Stimulated activated CD4-positive, alpha-beta T cell treated with anti-CD3 and anti-CD28 coated beads, Interleukin-1b, Interleukin-23, amount 100 ng/mL, for 1 hour (primary cell): ENCODE results near the gene HID1.
A peak's percentile ranks its signal among the peaks of the same experiment; 100 is the strongest.
"Not testable (repeated sequence)": the region's sequence is repeated elsewhere in the genome, so short reads cannot be mapped to it uniquely, and the experiment has no call there.

Source experiments
- DNase-seq, 2 donors: peaks; one replicate each; pipeline ENCODE4 v3.0.0-alpha.2; 2020; ENCODE audit warnings: low read depth in 2 of 2

HID1 gene, protein sequence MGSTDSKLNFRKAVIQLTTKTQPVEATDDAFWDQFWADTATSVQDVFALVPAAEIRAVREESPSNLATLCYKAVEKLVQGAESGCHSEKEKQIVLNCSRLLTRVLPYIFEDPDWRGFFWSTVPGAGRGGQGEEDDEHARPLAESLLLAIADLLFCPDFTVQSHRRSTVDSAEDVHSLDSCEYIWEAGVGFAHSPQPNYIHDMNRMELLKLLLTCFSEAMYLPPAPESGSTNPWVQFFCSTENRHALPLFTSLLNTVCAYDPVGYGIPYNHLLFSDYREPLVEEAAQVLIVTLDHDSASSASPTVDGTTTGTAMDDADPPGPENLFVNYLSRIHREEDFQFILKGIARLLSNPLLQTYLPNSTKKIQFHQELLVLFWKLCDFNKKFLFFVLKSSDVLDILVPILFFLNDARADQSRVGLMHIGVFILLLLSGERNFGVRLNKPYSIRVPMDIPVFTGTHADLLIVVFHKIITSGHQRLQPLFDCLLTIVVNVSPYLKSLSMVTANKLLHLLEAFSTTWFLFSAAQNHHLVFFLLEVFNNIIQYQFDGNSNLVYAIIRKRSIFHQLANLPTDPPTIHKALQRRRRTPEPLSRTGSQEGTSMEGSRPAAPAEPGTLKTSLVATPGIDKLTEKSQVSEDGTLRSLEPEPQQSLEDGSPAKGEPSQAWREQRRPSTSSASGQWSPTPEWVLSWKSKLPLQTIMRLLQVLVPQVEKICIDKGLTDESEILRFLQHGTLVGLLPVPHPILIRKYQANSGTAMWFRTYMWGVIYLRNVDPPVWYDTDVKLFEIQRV

DNA sequence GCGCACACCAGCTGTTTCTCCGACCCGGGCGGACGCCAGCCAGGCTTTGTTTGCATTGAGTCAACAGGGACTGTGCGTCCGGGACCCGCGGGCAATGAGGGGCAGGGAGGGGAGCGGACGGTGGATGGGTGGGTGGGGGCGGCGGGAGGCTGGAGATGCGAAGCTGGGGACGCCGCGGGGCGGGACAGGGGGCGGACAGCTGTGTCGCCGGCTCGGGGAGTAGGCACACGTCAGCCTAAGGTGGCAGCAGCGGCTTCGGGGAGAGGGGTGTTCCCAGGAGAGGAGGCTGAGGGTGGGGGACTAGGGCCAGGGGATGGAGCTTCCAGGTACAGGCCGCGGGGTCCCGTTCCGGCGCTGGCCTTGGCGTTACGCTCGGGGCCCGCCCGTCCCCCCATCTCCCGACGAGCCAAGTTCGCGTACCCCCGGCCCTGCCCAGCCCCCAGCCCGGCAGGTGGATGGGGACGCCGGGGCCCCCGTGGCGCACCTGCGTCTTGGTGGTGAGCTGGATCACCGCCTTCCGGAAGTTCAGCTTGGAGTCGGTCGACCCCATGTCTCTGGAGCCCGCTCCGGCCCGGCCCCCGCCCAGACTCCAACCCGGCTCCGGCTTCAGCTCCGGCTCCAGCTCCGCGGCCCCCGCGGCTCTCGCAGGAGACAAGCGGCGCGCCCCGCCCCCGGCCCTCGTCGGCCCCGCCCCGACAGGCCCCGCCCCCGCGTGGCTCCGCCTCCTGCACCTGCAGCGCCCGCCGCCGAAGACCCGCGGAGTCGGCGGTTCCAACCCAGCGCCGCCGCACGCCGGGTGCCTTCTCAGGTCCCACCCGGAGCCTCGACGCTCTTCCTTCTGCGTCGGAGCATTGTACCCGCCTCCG lies at the start of gene HID1:
TSS of gene HID1 (minus strand) at position 653 of the 866 bp plus-strand sequence. CDS start at position 550, 103 bp downstream.
- DNase-seq = peak; percentile 72 to 78

DNA sequence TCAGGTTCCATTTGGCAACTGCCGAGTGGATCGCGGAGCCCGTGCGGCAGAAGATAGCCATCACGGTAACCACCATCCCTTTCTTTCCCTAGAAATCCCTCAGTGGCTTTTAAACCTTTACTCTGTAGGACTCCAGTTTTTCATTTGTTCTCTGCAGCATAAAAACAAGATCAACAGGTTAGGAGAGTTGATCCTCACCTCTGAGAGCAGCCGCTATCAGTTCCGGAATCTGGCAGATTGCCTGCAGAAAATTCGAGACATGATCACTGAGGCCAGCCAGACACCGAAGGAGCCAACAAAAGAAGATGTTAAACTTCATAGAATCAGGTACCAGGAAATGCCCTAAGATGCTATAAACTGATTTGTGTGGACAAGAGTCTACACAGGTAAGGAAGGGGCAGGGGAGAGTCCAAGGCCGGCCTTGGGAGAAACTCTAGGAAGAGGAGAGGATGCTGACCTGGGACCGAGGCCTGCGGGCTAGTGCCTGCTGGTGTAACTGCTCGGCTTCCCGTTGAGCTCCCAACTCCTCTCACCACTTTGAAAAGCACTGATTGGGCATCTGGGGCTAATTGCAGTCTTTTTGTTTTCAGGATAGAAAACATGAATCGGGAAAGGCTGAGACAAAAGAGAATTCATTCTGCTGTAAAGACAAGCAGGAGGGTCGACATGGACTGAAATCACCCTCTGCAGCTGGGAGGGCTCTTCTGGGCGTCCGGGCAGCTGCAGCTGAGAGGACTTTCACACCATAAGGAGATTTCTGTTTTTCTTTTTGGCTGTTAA lies 48.0 kb upstream of the HID1 start:
- no peak for DNase-seq

DNA sequence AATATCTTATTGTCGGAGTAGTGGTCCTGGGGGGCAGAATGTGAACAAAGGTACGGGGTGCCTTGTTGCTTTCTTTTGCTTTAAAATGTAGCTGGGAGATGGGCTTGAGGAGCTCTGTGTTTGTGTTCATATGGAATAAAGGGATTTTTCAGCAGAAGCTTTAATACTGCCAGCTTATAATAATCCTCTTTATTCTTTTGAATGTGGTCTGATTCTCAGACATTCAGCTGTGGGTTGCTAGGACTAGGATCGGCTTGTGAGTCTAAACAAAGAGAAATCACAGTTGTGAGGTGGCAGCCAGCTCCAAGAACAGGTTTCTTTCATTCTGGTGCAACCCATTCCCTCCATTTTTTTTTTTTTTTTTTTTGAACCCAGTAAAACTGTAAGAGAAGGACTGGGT lies 47.2 kb upstream of the HID1 start:
- no peak for DNase-seq

DNA sequence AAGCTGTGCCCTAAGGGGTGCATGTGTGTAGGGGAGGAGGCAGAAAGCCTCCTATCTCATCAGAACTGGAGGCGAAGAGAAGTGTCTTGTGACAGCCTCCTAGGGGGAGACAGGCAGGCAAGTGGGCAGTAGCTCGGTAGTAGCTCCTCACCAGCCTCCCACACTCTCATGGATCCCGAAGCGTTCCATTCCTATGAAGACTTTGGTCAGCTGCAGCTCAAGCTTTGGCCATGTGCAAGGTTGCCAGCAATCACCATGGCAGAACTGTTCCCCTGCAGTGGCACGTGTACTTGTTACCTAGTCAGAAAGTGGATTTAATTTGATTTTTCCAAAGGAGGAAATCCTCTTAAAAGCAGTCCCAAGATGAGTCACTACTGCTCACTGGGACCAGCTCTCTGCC lies 46.6 kb upstream of the HID1 start:
- no peak for DNase-seq

DNA sequence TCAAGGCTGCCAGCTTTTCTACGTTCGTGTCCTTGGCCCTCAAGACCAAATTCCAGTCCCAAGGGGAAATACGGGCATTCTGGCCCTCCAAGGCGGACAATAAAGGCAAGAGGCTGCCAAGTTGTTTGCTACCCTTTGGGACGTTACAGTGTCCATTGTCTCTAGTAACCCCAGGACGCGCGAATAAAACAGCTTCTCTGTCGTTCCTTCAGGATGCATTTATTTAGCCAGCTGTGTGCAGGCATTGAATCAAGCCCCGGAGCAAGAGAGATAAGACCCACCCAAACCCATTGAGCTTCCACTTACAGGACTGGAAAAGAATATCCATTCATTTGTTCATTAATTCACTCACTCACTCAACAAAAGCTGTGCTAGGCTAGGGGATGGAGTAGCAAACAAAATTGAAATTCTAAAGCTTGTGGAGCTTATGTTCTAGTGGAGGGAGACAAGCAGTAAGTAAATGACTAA lies 40.6 kb upstream of the HID1 start:
- DNase-seq = no peak

DNA sequence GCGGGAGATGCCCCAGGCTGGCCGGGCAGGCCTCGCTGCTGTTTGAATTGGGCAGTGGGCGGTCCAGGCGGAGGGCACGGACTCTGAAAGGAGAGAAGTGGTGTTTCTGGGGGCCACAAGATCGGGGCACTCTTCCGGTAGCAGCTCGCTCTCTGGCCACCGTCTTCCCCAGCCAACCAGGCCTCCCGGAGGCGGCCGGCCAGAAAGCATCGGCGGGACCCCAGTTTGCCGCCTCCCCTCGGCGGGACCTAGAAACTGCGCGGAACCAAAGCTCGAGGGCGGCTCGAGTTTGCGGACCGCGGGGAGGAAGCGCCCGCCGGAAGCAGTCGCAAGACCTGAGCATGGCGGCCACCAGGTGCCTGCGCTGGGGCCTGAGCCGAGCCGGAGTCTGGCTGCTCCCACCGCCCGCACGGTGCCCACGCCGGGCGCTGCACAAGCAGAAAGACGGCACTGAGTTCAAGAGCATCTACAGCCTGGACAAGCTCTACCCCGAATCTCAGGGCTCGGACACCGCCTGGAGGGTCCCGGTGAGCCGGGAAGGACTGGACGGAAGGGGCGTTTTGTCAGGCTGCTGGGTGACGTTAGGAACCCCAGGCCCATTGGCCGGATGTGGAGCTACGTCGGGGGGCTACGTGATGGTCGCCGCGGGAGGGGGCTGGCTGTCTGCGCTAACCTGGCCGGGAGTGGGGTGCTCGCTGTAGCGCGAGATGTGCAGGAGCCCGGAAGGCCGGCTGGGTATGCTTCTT lies 40.0 kb upstream of the HID1 start, which contains the start of gene MRPL58:
TSS of gene MRPL58 (plus strand) at position 325 of the 746 bp plus-strand sequence. CDS start at position 342, 17 bp downstream.
- DNase-seq = peak; percentile 45 to 58

DNA sequence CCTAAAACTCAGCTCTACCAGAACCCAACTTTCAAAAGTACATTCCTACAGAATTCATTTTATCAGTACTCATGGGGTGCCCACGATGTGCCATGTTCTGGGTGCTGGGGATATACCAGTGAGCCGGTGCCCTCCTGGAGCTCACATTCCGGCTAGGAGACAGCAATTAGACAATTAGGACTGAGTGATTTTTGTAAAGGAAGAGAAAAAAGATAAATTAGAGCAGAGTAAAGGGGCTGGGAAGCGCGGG lies 39.5 kb upstream of the HID1 start:
- DNase-seq = no peak

DNA sequence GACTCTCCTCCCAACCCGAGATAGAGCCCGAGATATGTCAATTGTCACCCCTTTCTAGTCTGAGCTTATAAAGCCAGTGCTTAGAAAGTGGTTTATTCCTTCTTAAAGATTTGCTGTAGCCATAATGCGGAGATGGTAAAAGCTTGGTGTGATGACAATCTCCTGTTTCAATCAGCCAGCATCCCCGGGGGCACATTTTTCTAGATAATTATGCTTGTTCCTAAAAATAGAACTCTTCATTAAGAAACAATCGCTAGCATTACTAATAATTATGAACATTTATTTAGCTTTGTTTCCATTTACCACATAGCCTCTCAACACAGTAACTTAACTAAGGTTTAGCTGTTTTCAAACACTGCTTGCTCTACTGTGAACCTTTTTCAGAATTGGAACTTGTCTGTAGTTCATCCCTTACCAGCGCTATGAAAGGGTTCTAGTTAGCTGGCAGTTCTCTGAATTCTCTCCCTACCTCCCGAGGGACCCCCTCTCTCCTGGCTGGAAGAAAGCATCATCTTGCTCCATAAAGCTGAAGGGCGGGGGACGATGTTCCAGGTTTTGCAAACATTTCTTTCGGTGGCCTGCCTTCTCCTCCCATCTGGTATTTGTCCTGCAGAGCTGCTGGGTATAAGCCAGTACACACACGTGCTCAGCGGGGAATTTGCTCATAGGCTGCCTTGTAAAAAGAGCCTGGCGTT lies 39.0 kb upstream of the HID1 start:
- no peak for DNase-seq

DNA sequence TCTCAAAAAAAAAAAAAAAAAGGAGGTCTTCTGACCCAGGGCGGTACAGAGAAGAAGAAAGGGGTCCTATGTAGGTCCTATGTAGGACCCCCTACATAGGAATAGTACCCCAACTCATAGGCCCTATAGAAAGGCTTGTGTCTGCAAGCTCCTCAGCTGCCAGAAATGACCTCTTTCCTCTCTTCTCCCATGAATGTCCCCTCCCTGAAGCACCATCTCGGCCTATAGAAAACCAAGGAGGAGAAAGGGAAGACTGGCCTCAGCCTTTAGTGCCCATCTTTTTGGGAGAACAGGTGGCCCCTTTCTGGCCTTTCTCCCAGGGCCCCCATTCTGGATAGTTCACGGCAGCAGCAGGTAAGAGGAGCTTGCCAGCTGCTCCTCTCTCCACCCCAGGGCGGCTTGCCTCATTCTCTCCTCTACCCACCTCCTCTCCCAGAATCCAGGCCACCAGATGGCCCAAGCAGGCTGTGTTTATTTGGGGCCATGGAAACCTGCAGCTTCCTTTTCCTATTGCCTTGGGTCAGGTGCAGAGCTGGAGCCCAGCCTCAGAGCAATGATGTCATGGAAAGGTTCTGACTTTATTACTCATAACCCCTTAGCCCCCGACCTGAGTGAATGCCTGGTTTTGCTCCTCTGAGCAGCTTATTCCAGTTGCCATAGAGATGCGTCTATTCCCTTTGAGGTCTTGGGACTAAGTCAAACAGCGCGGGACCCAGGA lies 38.3 kb upstream of the HID1 start:
- DNase-seq = no peak

DNA sequence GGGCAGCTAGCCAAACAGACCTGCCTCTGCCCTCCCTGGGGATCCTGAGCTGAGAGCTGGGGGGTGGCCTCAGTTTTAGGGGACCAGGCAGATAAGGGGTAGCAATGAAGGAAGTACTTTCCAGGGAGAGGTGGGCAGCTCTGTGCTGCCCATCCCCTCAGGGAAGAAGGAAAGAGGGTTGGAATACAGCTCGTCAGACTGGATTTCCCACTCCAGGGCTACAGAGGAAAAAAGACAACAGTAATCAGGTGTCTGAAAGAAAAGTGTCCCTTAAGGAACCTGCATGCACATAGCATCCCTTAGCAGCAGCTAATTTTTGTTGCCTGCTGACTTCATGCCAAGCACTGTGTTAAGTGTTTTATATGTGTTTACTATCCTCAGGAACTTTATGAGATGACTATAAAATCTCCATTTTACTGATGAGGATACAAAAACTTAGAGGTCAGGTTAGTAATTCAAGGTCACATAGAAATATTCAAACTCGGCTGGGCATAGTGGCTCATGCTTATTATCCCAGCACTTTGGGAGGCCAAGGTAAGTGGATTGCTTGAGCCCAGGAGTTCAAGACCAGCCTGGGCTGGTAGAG lies 36.7 kb upstream of the HID1 start:
- DNase-seq = no peak

DNA sequence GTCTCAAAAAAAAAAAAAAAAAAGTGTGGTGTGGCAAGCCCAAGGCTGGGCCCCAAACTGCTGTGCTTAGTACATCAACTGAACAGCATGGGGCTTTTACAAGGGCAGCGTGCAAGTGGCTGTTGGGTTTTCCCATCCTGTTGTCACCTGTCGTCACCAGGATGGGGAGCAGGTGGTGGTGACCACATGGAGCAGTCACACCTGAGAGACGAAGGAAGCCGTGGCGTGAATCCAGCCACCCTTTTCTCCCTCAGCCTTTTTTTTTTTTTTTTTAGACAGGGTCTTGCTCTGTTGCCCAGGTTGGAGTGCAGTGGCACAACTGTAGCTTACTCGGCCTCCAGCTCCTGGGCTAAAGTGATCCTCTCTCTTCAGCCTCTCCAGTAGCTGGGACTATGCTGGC lies 35.8 kb upstream of the HID1 start:
- no peak for DNase-seq

DNA sequence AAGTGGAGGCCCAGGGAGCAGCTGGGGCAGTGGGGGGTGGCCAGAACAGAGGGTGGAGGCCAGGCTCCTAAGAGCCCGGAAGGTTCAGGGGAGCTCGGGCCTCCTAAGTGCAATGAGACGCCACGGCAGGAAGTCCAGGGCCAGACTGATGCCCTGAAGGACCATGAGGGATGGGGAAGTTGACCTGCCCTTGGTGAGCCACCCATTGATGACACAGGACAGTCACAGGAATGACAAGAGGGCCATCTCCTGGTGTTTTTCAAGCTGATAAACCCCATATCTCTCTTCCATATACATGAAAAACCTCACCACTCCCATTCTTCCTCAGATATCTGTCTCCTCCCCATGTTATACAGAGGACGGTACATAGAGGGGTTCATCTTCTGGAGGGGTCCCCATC lies 34.1 kb upstream of the HID1 start:
- no peak for DNase-seq

DNA sequence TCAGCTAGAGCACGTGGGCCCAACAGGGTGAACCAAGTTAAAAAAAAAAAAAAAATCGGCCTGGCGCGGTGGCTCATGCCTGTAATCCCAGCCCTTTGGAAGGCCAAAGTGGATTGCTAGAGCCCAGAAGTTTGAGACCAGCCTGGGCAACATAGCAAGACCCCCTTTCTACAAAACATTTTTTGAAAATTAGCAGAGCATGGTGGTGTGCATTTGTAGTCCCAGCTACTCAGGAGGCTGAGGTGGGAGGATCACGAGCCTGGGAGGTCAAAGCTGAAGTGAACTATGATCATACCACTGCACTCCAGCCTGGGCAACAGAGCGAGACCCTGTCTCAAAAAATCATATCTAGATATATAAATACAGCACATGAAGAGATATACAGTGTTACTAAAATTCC lies 33.5 kb upstream of the HID1 start:
- not testable (repeated sequence) for DNase-seq

DNA sequence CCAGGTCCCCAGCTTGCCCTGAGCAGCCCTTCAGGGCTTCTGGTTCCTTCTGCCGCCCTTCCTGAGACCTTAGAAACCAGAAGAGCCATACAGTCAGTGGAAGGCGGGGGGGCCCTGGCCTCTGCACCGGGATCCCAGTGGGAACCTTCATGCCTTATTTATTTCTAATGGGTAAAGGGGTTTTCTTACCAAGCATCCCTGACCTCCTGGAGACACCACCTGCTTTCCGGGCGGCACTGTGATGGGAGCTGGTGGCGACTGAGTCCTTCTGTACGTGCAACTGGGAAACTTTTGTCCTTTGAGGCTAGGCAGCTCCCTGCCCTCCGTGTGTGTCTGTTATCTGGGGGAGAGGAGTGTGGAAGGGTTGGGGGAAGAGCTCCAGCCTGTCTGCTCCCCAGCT lies 32.7 kb upstream of the HID1 start:
- DNase-seq = no peak

DNA sequence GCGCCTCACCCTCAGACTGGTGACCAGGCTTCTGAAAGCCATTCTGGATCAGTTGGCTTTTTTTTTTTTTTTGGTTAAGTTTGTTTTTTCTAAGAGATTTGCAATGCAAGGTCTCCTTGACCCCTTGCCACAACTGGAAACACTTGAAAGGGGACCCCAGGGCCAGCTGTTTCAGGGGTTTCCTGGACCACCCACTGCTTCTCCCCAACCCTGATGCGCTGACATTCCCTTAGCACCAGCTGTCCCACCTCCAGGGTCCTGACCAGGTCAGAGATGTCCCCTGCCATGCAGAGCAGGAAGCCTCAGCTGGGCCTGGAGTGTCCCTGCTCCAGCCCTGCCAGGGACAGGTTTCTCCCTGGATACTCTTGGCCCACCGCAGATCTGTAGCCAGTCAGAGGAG lies 31.8 kb upstream of the HID1 start:
- no peak for DNase-seq

DNA sequence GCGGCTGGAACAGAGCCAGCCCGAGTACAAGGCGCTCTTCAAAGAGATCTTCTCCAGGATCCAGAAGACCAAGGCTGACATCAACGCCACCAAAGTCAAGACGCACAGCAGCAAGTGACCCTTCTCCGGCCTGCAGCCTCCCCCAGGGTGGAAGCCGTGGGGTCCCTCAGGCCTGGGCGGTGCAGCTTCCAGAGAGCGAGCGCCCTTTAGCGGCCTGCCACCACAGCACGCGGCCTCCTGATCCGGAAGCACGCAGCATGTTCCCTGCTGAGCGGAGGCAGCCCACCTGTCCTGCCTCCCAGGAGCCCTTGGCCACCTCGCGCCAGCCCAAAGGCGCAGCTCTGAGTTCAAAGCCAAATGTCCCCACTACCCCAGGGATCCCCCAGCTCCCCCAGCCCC lies 31.4 kb upstream of the HID1 start:
- no peak for DNase-seq

DNA sequence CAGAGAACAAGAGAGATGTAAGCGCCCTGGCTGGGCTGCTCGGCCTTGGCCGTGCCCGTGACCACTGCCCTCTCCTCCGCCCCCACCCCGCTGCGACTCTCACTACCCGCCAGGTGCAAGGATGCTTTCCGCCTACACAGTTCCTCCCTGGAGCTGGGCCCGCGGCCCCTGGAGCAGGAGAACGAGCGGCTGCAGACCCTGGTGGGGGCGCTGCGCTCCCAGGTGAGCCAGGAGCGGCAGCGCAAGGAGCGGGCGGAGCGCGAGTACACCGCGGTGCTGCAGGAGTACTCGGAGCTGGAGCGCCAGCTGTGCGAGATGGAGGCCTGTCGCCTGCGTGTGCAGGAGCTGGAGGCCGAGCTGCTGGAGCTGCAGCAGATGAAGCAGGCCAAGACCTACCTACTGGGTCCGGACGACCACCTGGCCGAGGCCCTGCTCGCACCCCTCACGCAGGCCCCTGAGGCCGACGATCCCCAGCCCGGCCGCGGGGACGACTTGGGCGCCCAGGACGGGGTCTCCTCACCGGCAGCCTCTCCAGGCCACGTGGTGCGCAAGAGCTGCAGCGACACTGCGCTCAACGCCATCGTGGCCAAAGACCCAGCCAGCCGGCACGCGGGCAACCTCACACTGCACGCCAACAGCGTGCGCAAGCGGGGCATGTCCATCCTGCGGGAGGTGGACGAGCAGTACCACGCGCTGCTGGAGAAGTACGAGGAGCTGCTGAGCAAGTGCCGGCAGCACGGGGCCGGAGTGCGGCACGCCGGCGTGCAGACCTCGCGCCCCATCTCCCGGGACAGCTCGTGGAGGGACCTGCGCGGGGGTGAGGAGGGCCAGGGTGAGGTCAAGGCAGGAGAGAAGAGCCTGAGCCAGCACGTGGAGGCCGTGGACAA lies 30.8 kb upstream of the HID1 start:
- no peak for DNase-seq
